Pulmonary artery endothelial cell (primary cell): ENCODE data around the gene ASAH2B. TPM values are rescaled to one million over a fixed set of nuclear protein-coding genes. Genes with fewer than 3 reads are reported as not detected.
"Not testable (repeated sequence)": the region's sequence is repeated elsewhere in the genome, so short reads cannot be mapped to it uniquely, and the experiment has no call there.

Experiments
- DNase-seq: peaks from one replicate; pipeline ENCODE4 v3.0.0-alpha.2; 2011; ENCODE audit warnings: low read depth, low spot score
- total RNA-seq: library from RNA; depleted of rRNA; stranded (reverse); fragments of >200 nt; gene quantifications from 2 replicates; pipeline ENCODE4 v1.2.3, GENCODE V29; 2014

ASAH2B gene
- 2.0 and 2.3 TPM in 2 replicates for total RNA-seq

DNA sequence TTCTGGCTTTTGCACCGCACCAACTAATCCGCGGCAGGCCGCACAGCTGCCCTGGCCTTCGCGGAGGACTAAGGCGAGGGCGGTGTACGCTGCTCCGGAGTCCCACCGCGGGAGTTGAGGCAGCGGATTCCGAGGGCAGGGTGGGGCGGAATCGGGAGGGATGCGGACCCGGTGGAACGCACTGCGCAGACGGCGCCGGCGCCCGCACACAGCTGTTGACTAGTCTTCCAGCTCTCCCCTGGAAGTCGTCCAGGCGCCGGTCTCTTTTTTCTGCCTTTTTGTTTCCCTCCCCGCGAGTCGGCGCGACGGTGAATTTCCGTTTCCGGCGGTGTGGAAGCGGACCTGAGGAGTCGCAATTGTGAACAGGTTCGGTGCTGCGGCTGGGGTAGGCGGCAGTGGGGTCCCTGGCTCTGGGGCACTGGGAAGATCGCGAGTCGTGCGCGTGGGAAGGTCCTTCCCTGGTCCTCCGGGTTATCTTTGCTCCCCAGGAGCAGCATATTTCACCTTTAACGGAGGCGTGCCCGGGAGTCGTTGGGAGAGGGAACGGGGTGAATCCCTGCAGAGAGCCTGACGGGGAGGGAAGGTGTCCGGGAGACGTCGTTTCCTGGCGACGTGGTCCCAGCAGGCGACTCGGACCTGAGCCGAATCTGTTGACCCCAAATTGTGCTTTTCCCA lies at the start of gene ASAH2B:
Gene ASAH2B, plus strand, starts transcription at position 319 of the 675 bp plus-strand sequence. CDS start 5,195 bp downstream, outside the sequence.
- peak; percentile 19 for DNase-seq

DNA sequence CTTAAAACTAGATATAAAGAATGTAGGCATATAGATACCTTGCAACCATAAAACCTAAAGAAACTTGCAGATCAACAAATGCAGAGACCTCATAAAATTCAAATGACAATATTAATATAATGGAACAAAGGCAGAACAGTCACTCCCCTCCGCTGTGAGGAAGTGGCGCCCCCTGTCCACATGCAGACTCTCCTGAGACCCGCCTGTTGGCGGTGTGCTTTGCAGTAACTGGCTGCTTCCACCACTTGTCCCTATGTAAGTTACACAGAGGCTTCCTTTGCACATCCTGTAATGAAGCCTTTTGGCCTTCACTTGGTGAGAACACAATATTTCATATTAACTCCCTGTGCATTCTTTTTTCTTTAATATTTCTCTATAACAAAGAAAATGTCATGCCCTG lies 41.9 kb upstream of the ASAH2B start:
- not testable (repeated sequence) for DNase-seq

DNA sequence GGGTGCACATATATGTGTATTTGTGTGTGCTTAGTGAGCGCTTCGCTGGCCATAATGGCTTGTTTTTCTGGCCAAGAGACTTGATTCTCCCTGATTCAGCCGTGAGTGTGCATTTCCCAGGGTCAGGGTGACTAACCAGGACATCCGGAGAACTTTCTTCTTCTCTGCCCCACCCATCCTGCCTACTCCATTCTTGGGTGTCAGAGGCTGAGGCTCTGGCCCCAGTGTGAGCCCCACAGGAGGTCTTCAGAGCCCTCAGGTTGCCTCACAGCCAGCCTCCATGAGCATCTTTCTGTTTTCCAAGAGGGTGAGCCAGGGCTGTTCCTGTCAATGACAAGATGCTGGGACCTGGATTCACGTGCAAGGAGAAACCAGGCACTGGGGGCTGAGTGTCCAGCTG lies 37.8 kb upstream of the ASAH2B start:
- DNase-seq, result not testable (repeated sequence)

DNA sequence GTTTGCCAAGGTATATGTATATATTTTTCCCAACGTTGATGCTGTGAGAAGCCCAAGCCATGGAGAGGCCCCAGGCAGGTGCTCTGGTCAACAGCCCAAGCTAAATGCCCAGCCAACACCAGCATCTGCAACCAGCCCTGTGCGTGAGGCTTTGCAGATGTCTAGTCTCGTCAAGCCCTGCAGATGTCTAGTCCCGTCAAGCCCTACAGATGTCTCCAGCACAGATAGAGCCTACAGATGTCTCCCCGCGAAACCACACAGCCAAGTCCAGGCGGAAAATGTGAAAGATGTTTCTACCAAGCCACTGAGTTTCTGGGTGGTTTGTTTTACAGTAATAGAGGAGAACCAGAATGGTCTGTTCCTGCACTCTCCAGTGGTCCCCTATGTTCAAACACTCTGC lies 36.7 kb upstream of the ASAH2B start:
- DNase-seq, result not testable (repeated sequence)

DNA sequence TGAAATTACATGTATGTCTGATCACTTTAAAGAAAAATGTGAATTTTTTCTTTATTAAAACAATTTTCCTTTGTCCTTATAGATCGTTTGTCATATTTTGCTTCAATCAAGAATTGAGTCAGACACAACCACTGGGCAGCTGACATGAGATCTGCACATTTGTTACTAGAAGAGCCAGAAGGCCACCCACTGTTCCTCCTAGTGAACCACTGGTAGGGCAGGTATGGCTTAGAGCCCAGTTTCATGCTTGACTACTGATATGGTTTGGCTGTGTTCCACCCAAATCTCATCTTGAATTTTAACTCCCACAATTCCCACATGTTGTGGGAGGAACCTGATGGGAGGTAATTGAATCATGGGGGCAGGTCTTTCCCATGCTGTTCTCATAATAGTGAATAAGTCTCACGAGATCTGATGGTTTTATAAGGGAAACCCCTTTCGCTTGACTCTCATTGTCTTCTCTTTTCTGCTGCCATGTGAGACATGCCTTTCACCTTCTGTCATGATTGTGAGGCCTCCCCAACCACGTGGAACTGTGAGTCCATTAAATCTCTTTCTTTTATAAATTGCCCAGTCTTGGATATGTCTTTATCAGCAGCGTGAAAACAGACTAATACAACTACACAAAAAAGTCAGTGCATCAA lies 35.2 kb upstream of the ASAH2B start:
- DNase-seq, result not testable (repeated sequence)

DNA sequence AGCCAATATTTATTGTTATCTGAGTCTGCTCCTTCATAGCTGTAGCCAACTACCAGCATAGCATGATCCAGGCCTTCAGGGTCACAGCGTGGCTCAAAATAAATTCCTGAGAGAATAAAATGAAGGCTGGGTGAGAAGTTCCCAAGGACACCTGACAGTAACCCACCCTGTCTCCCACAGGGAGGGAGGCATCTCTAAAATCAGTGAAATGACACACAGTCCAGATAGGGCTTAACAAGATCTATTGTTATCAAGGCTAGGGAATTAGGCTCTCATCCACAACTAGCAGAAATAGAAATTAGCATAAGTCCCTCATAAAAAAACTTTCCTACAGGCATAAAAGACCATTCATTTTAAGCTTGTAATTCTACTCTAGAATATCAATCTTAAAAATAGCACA lies 33.7 kb upstream of the ASAH2B start:
- DNase-seq, result not testable (repeated sequence)

GRCh38 chr10:50710241-50710640 lies 29.5 kb upstream of the ASAH2B start:
- not testable (repeated sequence) for DNase-seq

DNA sequence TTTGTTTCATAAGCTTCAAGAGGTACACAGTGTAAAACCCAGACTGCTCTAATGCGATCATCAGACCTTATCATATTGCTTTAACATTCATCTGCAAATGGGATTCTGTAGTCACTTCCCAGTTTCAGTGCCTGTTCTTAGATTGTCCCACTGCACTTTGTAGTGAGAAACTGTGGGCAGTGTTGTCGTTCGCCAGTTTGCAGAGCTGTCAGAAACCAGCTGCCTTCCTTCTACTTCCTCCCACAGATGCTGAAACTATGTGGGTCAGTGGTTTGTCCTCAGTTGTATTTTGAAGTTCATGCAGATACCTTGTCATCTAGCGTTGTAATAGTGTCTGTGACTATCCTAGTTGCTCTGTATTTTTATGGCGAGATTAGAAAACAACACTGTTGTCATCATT lies 15.9 kb upstream of the ASAH2B start:
- DNase-seq, result not testable (repeated sequence)

- not testable (repeated sequence) for DNase-seq
These were observed 11.6 kb upstream of the ASAH2B start for GRCh38 chr10:50728112-50728511.

DNA sequence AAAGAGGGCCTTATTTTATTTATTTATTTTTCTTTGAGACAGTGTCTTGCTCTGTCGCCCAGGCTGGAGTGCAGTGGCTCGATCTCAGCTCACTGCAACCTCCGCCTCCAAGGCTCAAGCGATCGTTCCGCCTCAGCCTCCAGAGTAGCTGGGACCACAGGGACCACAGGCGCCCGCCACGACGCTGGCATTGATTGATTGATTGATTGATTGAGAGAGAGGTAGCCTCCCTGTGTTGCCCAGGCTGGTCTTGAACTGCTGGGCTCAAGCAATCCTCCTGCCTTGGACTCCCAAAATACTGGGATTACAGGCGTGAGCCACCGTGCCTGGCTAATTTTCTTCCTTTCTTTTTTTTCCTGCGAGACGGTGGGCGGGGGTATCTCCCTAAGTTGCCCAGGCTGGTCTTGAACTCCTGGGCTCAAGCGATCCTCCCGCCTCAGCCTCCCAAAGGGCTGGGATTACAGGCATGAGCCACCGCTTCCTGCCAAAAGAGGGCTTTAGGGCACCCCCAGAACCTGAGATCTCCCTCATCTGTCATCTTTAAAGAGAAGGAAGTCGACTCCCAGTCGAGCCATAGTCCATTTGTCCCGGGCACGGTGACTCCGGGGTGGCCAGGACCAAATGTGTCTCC lies 634 bp upstream of the ASAH2B start:
- DNase-seq, result not testable (repeated sequence)

DNA sequence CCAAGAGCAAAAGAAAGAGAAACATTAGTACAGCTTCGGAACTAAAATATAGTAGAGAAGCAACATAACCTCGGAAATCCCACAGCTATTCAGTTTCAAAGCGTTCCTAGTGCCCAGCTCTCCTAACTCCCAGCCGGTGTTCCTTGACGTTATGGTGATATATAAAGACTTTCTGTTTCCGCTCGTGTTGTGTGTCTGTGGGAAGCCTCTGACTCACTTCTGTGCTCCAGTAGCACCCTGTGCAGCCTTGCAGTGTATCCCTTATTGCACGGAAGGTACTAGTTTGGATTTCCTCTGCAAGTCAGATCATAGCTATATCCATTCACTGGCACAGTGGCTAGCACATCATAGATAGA lies 535 bp downstream of the ASAH2B start:
- peak; percentile 19 for DNase-seq

DNA sequence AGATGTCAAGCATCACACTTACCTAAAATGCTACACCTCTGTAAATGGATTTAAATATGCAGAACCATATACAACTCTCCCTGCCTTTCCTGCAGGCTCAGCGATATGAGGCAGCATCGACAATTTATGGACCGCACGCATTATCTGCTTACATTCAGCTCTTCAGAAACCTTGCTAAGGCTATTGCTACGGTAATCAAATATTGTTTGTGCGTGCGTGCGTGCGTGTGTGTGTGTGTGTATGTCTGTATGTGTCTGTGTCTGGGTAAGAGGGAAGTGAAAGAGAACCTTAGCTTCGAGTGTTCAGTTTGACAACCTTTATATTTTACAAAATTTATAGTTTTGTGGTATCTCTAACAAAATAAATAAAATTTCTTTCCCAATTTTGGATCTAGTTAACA lies 3.1 kb downstream of the ASAH2B start:
- not testable (repeated sequence) for DNase-seq

- DNase-seq, result not testable (repeated sequence)
These were observed 27.2 kb downstream of the ASAH2B start for GRCh38 chr10:50766774-50767513.

DNA sequence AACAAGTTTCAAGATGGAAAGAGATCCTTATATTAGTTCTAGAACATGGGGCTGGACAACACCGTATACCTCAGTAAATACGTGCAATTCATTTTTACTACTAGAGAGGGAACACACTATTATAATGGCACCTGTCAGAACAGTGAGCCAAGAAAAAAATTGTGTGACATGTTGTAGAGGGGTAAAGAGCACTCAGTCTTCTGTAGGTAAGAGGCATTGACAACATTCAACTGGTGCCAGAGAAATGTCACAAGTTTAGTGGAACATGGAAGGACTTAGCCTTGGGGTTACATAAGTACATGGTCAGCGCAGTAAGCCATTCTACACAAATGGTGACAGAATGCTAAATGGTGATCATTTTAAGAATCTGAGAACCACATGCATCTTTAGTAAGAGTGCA lies 32.3 kb downstream of the ASAH2B start:
- DNase-seq, result not testable (repeated sequence)

GRCh38 chr10:50774868-50775267 lies 35.1 kb downstream of the ASAH2B start:
- not testable (repeated sequence) for DNase-seq

DNA sequence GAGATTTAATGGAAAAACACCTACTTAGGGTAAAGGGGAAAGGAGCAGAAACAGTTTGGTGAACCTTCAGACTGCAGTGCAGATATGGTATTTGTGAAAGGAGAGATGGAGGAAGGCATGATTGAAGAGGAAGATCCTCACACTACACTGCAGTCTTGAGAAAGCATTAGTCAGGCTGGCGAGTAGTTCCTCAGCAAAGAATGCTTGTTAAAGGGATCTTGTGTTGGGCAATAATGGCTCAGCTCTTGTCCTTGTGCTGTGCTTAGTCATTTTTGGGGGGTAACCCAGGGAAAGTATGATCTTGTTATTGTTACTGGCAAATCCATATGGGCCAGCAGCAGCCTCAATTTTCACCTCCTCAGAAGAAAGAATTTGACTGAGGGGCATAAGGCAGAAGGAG lies 40.3 kb downstream of the ASAH2B start:
- DNase-seq, result not testable (repeated sequence)

GRCh38 chr10:50782017-50782416 lies 42.3 kb downstream of the ASAH2B start:
- not testable (repeated sequence) for DNase-seq

- DNase-seq, result not testable (repeated sequence)
These were observed 48.2 kb downstream of the ASAH2B start for GRCh38 chr10:50787962-50788361.

GRCh38 chr10:50788951-50789945 lies 49.5 kb downstream of the ASAH2B start:
- DNase-seq, result no peak

GRCh38 chr10:50794490-50794889 lies 54.8 kb downstream of the ASAH2B start:
- no peak for DNase-seq

DNA sequence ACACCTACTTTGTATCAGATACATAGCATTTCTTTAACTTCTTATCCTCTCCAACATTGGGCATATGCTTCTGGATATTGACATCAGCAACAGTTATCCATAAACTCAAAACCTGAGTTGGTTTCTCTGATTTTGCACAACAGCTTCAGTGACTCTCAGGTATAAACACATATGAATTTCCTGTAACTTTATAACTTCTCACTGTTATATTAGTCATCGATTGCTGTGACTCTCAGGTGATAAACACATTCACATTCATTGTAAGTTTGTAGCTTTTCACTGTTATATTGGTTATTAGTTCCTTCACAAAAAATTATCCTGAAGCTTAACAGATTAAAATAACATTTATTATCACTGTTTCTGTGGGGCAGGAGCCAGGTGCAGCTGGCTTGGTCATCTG lies 57.0 kb downstream of the ASAH2B start:
- DNase-seq, result no peak
